NCI-H1694 treated with DMSO at 0.1 percent for 48 hours (cell line): ENCODE measurements around the gene SERPINE1.
"Not testable (repeated sequence)": the region's sequence is repeated elsewhere in the genome, so short reads cannot be mapped to it uniquely, and the experiment has no call there.

Source experiments
- DNase-seq: peaks from one replicate; lab custom pipeline; 2025; lab: John Stamatoyannopoulos, UW

Gene SERPINE1

DNA sequence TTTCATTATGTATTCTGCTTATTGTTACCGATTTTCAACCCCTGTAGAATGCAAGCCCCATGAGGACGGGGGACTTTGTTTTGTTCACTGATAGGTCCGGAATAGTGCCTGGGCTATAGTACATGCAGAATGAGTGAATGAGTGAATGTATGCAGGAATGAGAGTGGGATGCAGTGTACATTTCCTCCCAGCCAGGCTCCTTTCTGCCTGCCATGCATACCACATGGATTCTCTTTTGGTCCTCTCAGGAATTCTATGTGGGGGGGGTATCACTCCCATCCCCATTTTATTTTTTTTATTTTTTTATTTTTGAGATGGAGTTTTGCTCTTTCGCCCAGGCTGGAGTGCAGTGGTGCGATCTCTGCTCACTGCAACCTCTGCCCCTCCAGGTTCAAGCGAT lies 24.9 kb upstream of the SERPINE1 start:
- no peak for DNase-seq

DNA sequence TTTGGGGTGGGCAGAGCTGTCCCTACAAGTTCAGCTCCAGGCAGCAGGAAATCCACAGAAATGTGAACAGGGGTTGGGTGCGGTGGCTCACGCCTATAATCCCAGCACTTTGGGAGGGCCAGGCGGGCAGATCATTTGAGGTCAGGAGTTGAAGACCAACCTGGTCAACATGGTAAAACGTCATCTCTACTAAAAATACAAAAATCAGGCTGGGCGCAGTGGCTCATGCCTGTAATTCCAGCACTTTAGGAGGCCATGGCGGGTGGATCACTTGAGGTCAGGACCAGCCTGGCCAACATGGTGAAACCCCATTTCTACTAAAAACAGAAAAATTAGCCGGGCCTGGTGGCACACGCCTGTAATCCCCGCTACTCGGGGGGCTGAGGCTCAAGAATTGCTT lies 23.2 kb upstream of the SERPINE1 start:
- DNase-seq: not testable (repeated sequence)

DNA sequence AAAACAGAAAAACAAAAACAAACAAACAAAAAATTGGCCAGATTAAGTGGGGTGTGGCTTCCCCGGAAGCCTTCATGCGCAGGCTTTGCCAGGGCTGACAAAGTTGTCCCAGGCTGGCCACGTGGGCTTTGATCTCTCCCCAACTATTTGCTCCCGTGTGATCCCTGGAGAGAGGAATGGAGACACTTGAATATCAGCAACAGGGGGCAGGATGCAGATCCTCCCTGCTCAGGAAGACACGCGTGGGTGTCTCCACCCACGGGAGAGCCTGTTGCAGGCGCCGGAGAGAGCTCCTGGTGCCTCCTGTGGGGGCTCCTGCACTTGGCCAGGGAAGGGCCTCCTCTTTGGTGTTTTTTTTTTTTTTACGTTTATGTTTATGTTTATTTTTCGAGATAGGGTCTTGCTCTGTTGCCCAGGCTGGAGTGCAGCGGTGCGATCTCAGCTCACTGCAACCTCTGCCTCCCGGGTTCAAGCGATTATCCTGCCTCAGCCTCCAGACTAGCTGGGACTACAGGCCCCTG lies 22.7 kb upstream of the SERPINE1 start:
- DNase-seq: no peak

DNA sequence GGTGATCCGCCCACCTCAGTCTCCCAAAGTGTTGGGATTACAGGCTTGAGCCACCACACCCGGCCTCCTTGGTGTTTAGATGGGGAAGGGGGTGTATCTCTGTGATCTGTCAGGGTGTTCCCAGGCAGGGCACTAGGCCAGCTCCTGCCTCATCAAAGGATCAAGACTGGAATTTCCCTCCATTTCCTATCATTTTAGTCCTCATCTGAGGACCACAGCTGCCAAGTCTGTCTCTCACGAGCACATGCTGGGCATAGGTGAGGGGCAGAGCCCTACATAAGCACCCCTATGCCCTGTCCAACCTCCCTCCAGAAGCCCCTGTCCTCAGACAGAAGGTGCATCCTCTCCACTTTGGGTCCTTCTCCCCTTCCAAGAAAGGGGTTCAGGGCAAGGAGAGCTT lies 22.1 kb upstream of the SERPINE1 start:
- no peak for DNase-seq

DNA sequence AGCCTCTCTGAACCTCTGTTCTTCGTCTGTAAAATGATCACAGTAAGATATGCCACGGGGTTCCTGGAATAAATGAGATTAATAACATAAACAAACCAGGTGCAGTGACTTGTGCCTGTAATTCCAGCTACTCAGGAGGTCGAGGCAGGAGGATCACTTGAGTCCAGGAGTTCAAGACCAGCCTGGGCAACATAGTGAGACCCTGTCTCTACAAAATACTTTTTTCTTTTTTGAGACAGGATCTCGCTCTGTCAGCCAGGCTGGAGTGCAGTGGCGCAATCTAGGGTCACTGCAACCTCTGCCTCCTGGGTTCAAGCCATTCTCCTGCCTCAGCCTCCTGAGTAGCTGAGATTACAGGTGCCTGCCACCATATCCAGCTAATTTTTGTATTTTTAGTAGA lies 21.7 kb upstream of the SERPINE1 start:
- DNase-seq: not testable (repeated sequence)

DNA sequence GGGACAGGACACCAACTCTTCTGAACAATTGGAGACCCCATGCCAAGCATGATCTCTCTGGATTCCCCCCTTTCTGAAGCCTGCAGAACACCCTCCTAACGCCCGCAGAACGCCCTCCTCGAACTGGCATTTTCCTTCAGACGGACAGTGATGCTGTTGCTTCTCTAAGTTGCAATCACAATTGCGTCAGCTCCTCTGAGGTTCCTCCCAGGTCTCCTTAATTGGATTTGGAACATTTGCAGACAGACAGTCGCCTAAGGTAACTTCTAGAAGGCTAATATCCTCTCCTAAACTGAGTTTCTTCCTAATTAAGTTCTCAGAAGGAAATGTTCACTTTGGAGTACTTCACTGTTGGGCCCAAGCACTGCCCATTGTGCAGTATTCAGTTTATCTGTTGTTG lies 20.5 kb upstream of the SERPINE1 start:
- no peak for DNase-seq

DNA sequence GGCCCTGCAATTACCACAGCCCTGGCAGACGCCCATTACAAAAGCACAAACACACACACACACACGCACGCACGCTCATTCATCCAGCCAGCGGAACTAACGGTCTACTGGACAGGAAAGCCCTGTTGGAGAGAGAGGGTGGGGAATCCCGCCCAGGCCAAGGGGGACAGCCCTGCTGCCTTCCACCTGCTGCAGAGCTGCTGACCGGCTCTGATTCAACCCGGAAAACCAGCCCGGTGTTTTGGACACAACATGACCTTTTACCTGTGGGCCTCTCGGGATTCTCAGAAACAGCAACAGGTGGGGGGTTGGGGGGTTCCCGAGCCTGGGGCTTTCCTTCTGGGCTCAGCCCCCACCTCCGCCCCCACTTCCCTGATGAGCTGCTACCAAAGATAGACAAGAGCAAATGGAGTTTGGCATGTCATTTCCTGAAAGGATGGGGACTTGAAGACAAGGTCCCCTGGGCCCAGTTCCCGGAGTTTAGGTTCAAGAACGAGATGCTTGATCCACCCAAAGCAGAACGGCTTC lies 18.5 kb upstream of the SERPINE1 start:
- DNase-seq: no peak

DNA sequence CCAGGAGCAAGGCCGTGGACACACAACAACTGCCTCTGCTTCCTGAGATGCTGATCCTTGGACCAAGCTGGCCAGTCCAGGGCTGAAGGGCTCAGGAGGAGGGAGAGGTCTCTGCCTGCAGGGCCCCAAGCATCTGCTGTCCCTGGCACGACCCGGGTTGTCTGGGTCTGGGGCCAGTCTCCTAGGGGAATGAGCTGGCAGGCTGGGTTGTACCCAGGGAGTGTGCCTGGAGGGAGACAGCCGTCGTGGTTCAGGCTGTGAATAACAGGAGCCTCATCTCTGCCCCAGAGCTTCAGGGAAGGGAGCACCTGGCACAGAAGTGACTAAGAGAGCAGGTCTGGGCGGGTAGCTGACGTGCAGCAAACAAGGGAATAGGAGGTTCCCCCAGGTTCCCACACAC lies 17.9 kb upstream of the SERPINE1 start:
- no peak for DNase-seq

DNA sequence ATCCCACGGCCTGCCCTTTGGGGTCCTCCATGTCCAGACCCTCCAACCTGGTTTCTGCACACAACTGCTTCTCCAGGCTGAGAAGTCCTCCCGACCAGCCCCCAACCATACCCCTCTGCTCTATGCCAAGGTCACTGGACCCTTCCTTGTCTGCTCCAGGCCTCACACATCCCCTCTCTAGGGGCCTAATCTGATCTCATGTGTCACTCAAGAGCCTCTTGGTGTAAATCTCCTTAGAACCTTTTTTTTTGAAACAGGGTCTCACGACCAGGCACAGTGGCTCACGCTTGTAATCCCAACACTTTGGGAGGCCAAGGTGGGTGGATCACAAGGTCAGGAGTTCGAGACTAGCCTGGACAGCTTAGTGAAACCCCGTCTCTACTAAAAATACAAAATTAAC lies 17.5 kb upstream of the SERPINE1 start:
- no peak for DNase-seq

DNA sequence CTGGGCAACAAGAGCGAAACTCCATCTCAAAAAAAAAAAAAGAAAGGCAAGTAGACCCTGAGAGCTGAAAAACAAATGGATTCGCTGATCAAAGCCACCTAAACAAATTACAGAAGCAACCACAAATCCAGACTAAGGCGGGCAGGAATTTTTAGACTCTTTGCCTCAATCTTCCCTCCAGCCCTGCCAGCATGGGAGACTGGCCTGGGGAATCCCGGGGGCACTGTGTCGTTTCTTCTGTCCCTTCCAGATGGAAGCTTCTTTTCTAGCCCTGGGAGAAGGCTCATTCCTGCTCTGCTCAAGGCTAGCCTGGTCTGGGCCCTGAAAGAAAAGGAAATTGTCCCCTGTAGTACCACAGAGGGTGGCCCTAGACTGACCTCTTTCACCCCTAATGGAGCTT lies 15.6 kb upstream of the SERPINE1 start:
- no peak for DNase-seq

DNA sequence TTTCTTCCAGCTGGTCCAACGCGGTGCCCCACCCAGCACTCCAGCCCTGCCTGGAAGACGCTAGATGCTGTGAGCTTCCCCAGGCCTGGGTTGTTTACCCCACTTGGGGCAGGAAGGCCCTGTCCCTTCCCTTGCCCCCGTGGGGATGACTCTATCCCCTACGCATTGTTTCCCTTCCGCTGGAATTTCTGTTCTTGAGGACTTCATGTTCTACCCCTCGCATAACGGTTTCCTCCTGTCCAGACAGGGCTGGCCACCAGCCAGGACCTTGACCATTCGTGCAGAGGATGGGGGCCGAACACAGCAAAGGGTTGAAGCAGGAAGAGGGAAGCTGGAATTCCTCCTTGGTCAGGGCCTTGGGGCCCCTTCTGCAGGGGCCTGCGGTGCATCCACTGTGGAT lies 14.7 kb upstream of the SERPINE1 start:
- no peak for DNase-seq

DNA sequence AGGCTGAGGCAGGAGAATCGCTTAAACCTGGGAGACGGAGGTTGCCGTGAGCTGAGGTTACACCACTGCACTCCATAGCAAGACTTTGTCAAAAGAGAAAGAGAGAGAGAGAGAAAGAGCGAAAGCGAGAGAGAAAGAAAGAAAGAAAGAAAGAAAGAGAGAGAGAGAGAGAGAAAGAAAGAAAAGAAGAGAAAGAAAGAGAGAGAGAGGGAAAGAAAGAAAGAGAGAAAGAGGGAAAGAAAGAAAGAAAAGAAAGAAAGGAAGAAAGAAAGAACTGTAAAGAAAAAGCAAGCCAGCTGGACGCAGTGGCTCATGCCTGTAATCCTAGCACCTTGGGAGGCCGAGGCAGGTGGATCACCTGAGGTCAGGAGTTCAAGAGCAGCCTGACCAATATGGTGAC lies 13.8 kb upstream of the SERPINE1 start:
- DNase-seq: not testable (repeated sequence)

DNA sequence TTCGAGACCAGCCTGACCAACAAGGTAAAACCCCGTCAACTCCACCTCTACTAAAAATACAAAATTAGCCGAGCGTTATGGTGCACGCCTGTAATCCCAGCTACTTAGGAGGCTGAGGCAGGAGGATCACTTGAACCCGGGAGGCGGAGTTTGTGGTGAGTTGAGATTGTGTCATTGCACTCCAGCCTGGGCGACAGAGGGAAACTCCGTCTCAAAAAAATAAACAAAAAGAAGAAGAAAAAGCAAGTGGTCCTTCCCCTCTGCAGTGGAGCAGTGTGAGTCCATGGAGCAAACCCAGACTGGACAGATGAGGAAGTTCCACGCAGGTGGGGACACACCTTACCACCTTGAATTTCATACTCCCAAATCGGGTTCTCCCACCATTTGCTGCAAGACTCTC lies 13.1 kb upstream of the SERPINE1 start:
- DNase-seq: no peak

DNA sequence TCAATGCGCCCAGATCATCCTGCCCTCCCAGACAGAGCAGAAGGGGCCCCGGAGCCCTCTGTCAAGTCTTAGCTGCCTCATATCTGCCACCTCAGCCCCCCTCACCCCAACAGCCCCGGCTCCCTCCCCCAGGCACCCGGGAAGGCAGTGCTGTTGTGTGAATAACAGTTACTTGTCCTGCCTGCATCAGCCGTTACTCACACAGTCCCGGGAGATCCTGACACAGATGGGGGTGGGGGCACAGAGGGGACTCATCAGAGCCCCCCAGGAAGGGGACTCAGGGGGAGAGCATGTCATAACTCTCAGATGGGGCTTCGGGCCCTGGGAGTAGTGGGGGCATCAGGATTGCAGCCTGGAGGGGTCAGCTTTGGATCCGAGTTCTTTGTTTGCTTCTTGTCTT lies 12.4 kb upstream of the SERPINE1 start:
- no peak for DNase-seq

DNA sequence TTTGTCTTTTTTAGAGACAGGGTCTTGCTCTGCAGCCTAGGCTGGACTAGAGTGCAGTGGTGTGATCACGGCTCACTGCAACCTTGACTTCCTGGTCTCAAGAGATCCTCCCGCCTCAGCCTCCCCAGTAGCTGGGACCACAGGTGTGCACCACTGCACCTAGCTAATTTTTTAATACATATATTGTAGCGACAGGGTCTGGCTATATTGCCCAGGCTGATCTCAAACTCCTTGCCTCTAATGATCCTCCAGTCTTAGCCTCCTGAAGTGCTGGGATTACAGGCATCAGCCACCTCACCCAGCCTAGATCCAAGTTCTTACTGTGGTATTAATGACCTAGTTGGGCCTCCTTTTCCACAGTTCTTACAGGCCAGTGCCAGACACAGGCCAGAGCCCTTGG lies 11.7 kb upstream of the SERPINE1 start:
- DNase-seq: no peak

DNA sequence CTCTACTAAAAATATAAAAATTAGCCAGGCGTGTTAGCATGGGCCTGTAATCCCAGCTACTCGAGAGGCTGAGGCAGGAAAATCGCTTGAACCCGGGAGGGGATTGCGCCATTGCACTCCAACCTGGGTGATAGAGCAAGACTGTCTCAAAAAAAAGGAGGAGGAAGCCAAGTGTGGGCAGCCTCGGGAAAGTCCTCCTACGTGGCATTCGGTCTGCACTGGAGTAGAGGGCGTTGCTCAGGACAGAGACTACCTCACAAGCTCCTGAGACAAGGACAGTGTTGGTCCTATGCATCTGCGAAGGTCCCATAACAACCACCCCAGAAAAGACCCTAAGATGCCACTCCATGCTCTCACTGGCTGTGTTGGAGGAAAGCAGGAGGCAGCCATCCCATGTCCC lies 10.0 kb upstream of the SERPINE1 start:
- no peak for DNase-seq

DNA sequence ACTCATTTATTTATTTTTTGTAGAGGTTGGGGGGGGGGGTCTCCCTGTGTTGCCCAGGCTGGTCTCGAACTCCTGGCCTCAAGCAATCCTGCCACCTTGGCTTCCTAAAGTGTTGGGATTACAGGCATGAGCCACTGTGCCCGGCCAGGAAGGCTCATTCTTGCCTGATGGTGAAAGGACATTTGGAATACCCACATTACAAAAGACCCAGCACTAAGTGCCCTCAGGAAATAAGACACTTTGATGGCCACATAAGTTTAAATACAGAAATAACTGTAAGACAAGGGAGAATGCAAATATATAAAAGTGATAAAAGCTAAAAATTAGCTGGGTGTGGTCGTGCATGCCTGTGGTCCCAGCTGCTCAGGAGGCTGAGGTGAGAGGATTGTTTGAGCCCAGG lies 8.0 kb upstream of the SERPINE1 start:
- no peak for DNase-seq

DNA sequence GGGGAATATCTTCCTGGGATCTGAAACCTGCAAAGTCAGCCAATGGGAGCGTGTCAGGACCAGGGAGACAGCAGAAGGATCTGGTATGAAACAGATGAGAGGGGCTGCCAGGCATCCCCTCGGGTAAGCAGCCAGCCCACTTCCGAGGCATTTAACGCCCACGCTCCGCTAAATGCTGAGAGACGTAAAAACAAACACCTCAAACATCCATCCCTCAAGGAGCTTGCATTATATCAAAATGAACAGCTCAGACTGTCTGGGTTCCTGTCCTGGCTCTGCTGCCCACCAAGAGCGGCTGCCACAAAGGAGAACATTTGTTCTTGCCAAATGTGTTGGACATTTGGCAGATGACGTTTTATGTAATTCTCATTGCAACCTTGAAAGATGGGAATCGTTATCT lies 7.0 kb upstream of the SERPINE1 start:
- DNase-seq: no peak

DNA sequence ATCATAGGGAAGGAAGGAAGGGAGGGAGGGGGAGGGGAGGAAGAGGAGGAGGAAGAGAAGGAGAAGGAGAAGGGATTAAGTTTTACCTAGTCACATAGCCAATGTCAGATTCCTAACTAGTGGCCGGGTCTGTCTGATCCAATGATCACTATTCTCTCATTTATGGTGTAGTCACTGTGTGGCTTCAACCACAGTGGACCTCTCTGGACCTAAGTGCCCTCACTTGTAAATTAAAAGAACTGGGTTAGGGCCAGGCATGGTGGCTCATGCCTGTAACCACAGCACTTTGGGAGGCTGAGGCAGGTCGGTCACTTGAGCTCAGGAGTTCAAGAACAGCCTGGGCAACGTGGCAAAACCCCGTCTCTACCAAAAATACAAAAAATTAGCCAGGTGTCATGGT lies 6.6 kb upstream of the SERPINE1 start:
- DNase-seq: no peak

DNA sequence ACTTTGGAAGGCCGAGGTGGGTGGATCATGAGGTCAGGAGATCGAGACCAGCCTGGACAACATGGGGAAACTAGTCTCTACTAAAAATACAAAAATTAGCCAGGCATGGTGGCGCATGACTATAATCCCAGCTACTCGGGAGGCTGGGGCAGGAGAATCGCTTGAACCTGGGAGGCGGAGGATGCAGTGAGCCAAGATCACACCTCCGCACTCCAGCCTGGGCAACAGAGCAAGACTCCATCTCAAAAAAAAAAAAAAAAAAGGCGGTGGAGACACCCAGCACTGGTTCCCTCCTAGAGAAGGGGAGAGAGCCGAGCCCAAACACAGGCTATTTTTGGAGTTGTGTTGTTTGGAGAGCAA lies 5.3 kb upstream of the SERPINE1 start:
- not testable (repeated sequence) for DNase-seq

DNA sequence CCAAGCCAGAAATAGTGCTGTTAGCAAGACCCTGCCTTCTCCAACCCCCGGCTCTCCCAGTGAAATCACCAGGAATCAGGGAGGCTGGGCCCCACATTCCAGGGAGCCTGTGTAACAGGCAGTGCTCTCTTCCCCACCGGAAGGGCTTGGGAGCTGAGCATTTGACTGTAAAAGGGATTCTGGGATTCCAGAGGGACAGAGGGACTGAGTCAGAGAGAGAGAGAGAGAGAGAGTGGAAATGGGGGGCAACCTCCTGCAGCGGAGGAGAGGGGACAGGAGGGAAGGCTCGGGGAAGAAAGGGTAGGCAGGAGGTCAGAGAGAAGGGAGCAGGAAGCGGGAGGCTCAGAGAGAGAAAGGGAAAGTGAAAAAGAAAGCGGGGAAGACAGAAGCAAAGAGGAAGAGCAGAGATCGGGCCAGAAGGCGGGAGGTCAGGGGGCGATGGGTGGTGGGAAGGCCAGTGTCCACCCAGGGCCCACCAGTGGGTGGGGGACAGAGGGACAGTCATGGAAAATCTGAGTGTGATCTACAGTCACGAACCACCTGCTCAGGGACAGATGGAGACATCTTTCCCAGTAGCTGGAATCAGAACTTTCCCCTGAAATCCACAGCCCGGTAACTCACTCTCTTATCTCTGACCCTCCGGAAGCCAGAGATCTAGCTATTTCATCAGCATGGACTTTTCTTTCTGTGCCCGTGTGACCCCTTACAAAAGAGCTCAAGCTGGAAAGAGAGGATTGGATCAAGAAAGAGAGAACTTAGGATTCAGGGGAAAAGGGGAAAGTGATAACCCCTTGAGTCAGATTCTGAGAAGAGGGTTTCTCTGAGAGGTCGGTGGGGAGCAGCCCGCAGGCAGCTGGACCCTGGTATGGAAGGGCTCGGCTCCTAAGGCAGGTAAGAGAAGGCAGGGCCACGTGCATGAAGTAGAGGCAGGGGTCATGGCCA lies 4.6 kb upstream of the SERPINE1 start:
- no peak for DNase-seq

DNA sequence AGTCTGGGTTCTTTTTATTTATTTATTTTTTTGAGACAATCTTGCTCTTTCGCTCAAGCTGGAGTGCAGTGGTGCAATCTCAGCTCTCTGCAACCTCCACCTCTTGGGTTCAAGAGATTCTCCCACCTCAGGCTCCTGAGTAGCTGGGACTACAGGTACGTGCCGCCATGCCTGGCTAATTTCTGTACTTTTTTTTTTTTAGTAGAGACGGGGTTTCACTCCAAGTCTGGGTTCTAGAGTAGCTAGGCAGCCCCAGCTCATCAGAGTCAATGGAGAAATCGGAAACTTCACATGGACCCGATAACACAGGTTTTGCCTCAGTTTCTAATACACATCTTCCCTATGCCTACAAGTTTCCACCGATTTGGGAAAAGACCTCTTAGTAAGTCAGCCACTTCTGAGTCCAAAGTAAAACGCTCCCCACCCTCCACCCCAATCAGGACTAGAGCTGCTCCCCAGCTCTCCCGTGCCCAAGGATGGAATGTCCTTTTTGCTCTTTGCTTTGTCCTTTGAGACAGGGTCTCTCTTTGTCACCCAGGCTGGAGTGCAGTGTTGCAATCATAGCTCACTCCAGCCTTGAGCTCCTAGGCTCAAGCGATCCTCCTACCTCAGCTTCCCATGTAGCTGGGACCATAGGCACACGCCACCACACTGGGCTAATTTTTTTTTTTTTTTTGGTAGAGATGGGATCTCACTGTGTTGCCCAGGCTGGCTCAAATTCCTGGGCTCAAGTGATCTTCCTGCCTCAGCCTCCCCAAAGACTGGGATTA lies 3.8 kb upstream of the SERPINE1 start:
- DNase-seq: no peak

DNA sequence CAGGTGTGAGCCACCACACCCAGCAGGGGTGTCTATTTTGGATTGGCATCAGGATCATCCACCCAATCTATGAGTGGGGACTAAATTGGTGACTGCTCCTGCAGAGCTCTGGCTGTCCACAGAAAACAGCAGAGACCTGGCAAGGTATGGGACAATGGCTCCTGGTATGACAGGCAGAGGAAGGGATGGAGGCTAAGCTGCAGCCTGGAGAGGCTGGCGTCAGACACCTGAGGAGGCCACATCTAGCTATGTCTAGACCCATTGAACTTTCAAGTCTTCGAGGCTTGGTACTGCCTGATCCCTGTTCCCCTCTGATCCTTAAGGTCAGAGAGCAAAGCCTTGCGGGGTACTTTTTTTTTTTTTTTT lies 3.2 kb upstream of the SERPINE1 start:
- DNase-seq: no peak
